Retinal pigment epithelial cell (primary cell): ENCODE results near the gene ZNF592.
A peak's percentile ranks its signal among the peaks of the same experiment; 100 is the strongest.

Experiments
- DNase-seq: peaks from one replicate; pipeline ENCODE4 v3.0.0-alpha.2; 2010; ENCODE audit warnings: low read depth
- H3K4me3 ChIP-seq: 2 replicates; pipeline ENCODE4 v1.5.1; 2011; ENCODE audit warnings: mild to moderate bottlenecking, low read length, control low read depth, moderate library complexity
- CTCF ChIP-seq: conservative IDR thresholded peaks from 2 replicates; pipeline ENCODE4 v1.5.1; 2011; ENCODE audit warnings: low read depth, low read length, control low read depth, inconsistent platforms

The ZNF592 gene

GRCh38 chr15:84823282-84823878 is 75.0 kb downstream of the ZNF592 start:
- no peak for TF ChIP-seq CTCF
- no peak overlapping the region for H3K4me3 ChIP-seq
- DNase-seq: no peak

GRCh38 chr15:84824260-84825007 is 76.0 kb downstream of the ZNF592 start:
- H3K4me3 ChIP-seq: no peak overlapping the region
- TF ChIP-seq CTCF: no peak
- DNase-seq: no peak

GRCh38 chr15:84826369-84826823 is 78.0 kb downstream of the ZNF592 start:
- DNase-seq: no peak
- H3K4me3 ChIP-seq: no peak overlapping the region
- TF ChIP-seq CTCF: peak; percentile 50

GRCh38 chr15:84827246-84827645 is 78.9 kb downstream of the ZNF592 start:
- no peak for DNase-seq
- TF ChIP-seq CTCF: no peak
- H3K4me3 ChIP-seq: no peak overlapping the region

- TF ChIP-seq CTCF: no peak
- DNase-seq: no peak
- H3K4me3 ChIP-seq: no peak overlapping the region
Measured at GRCh38 chr15:84828086-84828908, 79.9 kb downstream of the ZNF592 start.

- no peak overlapping the region for H3K4me3 ChIP-seq
- DNase-seq: no peak
- no peak for TF ChIP-seq CTCF
Measured at GRCh38 chr15:84829428-84829827, 81.0 kb downstream of the ZNF592 start.
